HepG2 (cell line): ENCODE data around the gene TOR2A. TPM values are rescaled to one million over a fixed set of nuclear protein-coding genes. Genes with fewer than 3 reads are reported as not detected.

Experiments
- ATAC-seq: fragments of 200-7000 bp; cut with Tn5 transposase; 3 replicates; pipeline ENCODE4 v1.9.1; 2020; ENCODE audit warnings: mild to moderate bottlenecking, moderate library complexity
- BruUV-seq: library from RNA; stranded (reverse); fragments of 400-500 nt; replicated peaks from 2 replicates; lab custom pipeline; 2021; lab: Mats Ljungman, UMichigan
- CTCF ChIA-PET: fragments of 300-600 bp; formaldehyde crosslinking; extraction: SDS; loops from one replicate; lab custom pipeline; 2021; ENCODE audit warnings: low total read pairs, inconsistent platforms, low intra/inter-chr PET ratio; lab: Yijun Ruan, JAX
- POLR2A ChIA-PET: fragments of 350-600 bp; sonication (Branson Sonifier 250); formaldehyde crosslinking; loops from one replicate; lab custom pipeline; 2020; ENCODE audit warnings: antibody characterized with exemption, inconsistent platforms; lab: Yijun Ruan, JAX
- DNase-seq: peaks from one replicate; pipeline ENCODE4 v3.0.0-alpha.2; 2015; ENCODE audit warnings: low spot score
- FAIRE-seq: peaks from 3 replicates; lab custom pipeline; 2011; peaks lifted over from hg19 to GRCh38; lab: Jason Lieb, UNC
- H2AFZ ChIP-seq: one replicate; pipeline ENCODE4 v1.6.1; 2011; ENCODE audit warnings: low read length, inconsistent platforms
- H3K27ac ChIP-seq: fragments of 300-600 bp; 3 replicates; pipeline ENCODE4 v1.8.0; 2011; ENCODE audit warnings: mixed run types, mild to moderate bottlenecking, mixed read lengths, low read length, inconsistent platforms; ENCODE audit not compliant: insufficient read depth; ENCODE audit errors: extremely low read length
- H3K27me3 ChIP-seq, 2 experiments: fragments of 200-600 bp in 1 of 2; 2 replicates in 1 of 2; 3 replicates in 1 of 2; pipeline versions ENCODE4 v1.6.0 to v1.8.0; 2011; ENCODE audit warnings: low read length in 2 of 2, mild to moderate bottlenecking in 2 of 2, moderate library complexity in 2 of 2, inconsistent platforms in 1 of 2; ENCODE audit not compliant: insufficient read depth in 2 of 2, control insufficient read depth in 1 of 2
- H3K36me3 ChIP-seq, 2 experiments: fragments of 200-600 bp in 1 of 2; replicated peaks in 1 of 2; 2 replicates in 1 of 2; 3 replicates in 1 of 2; pipeline versions ENCODE4 v1.5.1 to v1.8.0; 2011; ENCODE audit warnings: low read length in 2 of 2, inconsistent platforms in 1 of 2; ENCODE audit not compliant: insufficient read depth in 2 of 2, control insufficient read depth in 1 of 2
- H3K4me1 ChIP-seq: 2 replicates; pipeline ENCODE4 v1.5.1; 2012; ENCODE audit warnings: low read length, inconsistent platforms; ENCODE audit not compliant: insufficient read depth
- H3K4me2 ChIP-seq: 2 replicates; pipeline ENCODE4 v1.6.0; 2011; ENCODE audit warnings: low read depth, low read length, inconsistent platforms
- H3K4me3 ChIP-seq, 3 experiments: fragments of 200-600 bp in 1 of 3; sonication (generic), shearing (Covaris generic) in 1 of 3; replicated peaks in 1 of 3; 2 replicates each; pipeline ENCODE4 v1.5.1; 2011 to 2016; ENCODE audit warnings: low read length in 3 of 3, inconsistent platforms in 2 of 3, low read depth in 2 of 3, mild to moderate bottlenecking in 2 of 3, control low read depth in 1 of 3, mixed read lengths in 1 of 3; ENCODE audit not compliant: insufficient read depth in 1 of 3
- H3K79me2 ChIP-seq: one replicate; pipeline ENCODE4 v1.6.1; 2011; ENCODE audit warnings: low read length, inconsistent platforms; ENCODE audit not compliant: insufficient read depth
- H3K9ac ChIP-seq: 2 replicates; pipeline ENCODE4 v1.6.0; 2011; ENCODE audit warnings: mild to moderate bottlenecking, low read depth, low read length, inconsistent platforms; ENCODE audit not compliant: insufficient read depth
- H3K9me3 ChIP-seq: 2 replicates; pipeline ENCODE4 v1.5.1; 2012; ENCODE audit warnings: mild to moderate bottlenecking, low read length
- H4K20me1 ChIP-seq: 2 replicates; pipeline ENCODE4 v1.6.0; 2011; ENCODE audit warnings: inconsistent platforms, mild to moderate bottlenecking, low read length, moderate library complexity; ENCODE audit not compliant: insufficient read depth
- ATF2 ChIP-seq: sonication (generic); formaldehyde crosslinking; IDR thresholded peaks from 2 replicates; pipeline ENCODE4 v1.4.0; 2020; ENCODE audit warnings: missing genetic modification reagents
- DMTF1 ChIP-seq: sonication (generic); formaldehyde crosslinking; IDR thresholded peaks from 2 replicates; pipeline ENCODE4 v1.4.0; 2020; ENCODE audit warnings: mild to moderate bottlenecking, missing genetic modification reagents
- HNRNPLL ChIP-seq: fragments of 200-400 bp; formaldehyde crosslinking; IDR thresholded peaks from 2 replicates; pipeline ENCODE4 v1.6.1; 2017; ENCODE audit warnings: mild to moderate bottlenecking, low read depth, low read length; ENCODE audit not compliant: poor library complexity, severe bottlenecking
- TBP ChIP-seq: sonication (generic); formaldehyde crosslinking; IDR thresholded peaks from 2 replicates; pipeline ENCODE4 v1.5.0; 2020; ENCODE audit warnings: missing genetic modification reagents
- TRAFD1 ChIP-seq: sonication (generic); formaldehyde crosslinking; IDR thresholded peaks from 2 replicates; pipeline ENCODE4 v1.5.1; 2020; ENCODE audit warnings: missing genetic modification reagents, mild to moderate bottlenecking, borderline replicate concordance
- TSC22D2 ChIP-seq: sonication (generic); formaldehyde crosslinking; IDR thresholded peaks from 2 replicates; pipeline ENCODE4 v1.5.1; 2020; ENCODE audit warnings: missing genetic modification reagents, mild to moderate bottlenecking, borderline replicate concordance
- ZNF687 ChIP-seq: sonication (generic); formaldehyde crosslinking; IDR thresholded peaks from 2 replicates; pipeline ENCODE4 v1.5.1; 2020; ENCODE audit warnings: mild to moderate bottlenecking, missing genetic modification reagents, moderate library complexity
- WGBS: methylation state at CpG from one replicate; pipeline ENCODE4 v1.1.6; 2017; ENCODE audit warnings: low lambda C conversion rate; 5-methylcytosine and 5-hydroxymethylcytosine counted together
- in situ Hi-C: cut with HindIII; loops from 2 replicates; pipeline ENCODE4 v1.10.0; 2017; ENCODE audit warnings: low pct_unique_long_range_greater_than_20kb; ENCODE audit not compliant: extremely low pct_ligation_motif_present
- intact Hi-C: fragments of 100-400 bp; cut with micrococcal nuclease; formaldehyde crosslinking; loops from one replicate; pipeline ENCODE4 v1.10.0; 2022; ENCODE audit not compliant: unreplicated experiment
- polyA plus RNA-seq, 8 experiments: library from polyadenylated mRNA; depleted of rRNA in 3 of 8; stranded (reverse) in 7 of 8; unstranded in 1 of 8; fragments of >200 nt; fragmentation: Illumina TruSeq in 4 of 8; extraction: Trizol in 4 of 8; gene quantifications; 2 replicates each; pipeline versions ENCODE4 v1.2.1 to v1.2.3, GENCODE V29; 2011 to 2016; ENCODE audit warnings: low read depth in 4 of 8, missing spikeins in 1 of 8, mixed read lengths in 1 of 8; ENCODE audit not compliant: insufficient read depth in 1 of 8
- total RNA-seq, 5 experiments: library from RNA; depleted of rRNA; stranded (reverse); fragments of >200 nt; fragmentation: Illumina TruSeq; extraction: Trizol; gene quantifications; 2 replicates each; pipeline ENCODE4 v1.2.3, GENCODE V29; 2016; ENCODE audit warnings: low read depth in 1 of 5

TOR2A gene
- total and polyA plus RNA-seq, 2 of the 13 experiments (the other 11 are each of a cell fraction or from before 2014, with no cell fraction given): 3.5 to 7.2 TPM

GRCh38 chr9:127741831-127742434 is 6.8 kb upstream of the TOR2A start (continued):
- TF ChIP-seq ATF2 (no peak), HNRNPLL (peak; percentile 30), TRAFD1 (CRISPR knock-in tag) (no peak), TBP (CRISPR knock-in tag) (no peak), TSC22D2 (CRISPR knock-in tag) (no peak)
- TF ChIP-seq, all 625 proteins: peak for 6

- H3K4me2 ChIP-seq: peak overlapping the region; percentile 32; the same call in 1 of the 2 replicates
- in situ Hi-C loops: loop anchor here (5.0 to 10.0 kb wide), 2 partner anchors 43 to 235 kb away; no protein-coding TSS in a partner anchor
- no peaks in the 10 kb centered on the region for H3K79me2 ChIP-seq
- no peak for FAIRE-seq
- intact Hi-C loops: loop anchor here (2.0 kb wide), 1 partner anchor 45 kb away; no protein-coding TSS in a partner anchor
- no peak overlapping the region for H3K9ac ChIP-seq
- H4K20me1 ChIP-seq: no peaks in the 10 kb centered on the region
- peak overlapping the region in 1 of 3 experiments; percentile 23; a peak in 2 of 6 replicates for H3K4me3 ChIP-seq
- POLR2A ChIA-PET: interaction anchor here (1.0 to 1.3 kb wide), 3 partner anchors 45 to 157 kb away, joined by 3 to 6 read pairs (median 4); partner anchors contain the start of gene CDK9
- H3K27me3 ChIP-seq: peaks cover 5 to 40% of the 10 kb centered on the region in 2 experiments; a peak in 4 of 5 replicates
- DNase-seq: no peak
- WGBS: 57% methylated on average over 6 of the region's 19 CpGs
- H3K4me1 ChIP-seq: peaks cover 27% of the 10 kb centered on the region
- no peaks in the 10 kb centered on the region for H3K36me3 ChIP-seq
- H3K9me3 ChIP-seq: no peaks in the 10 kb centered on the region
- BruUV-seq: no TSS peak
- no peak overlapping the region for H2AFZ ChIP-seq
- no peak overlapping the region for H3K27ac ChIP-seq
- ATAC-seq: no peak
- CTCF ChIA-PET: no interaction called here
- TF ChIP-seq DMTF1 (CRISPR knock-in tag) (no peak), ZNF687 (peak; percentile 3; the same call in 1 of the 2 replicates)
These were observed 4.7 kb upstream of the TOR2A start for GRCh38 chr9:127739614-127740330.
